ENCODE data around the gene LRRC59. TPM values are rescaled to one million over a fixed set of nuclear protein-coding genes. Genes with fewer than 3 reads are reported as not detected.
A peak's percentile ranks its signal among the peaks of the same experiment; 100 is the strongest.

The LRRC59 gene
- total and polyA plus RNA-seq, 2 of the 13 experiments (the other 11 are each of a cell fraction or from before 2014, with no cell fraction given), result 87.3 to 222 TPM

DNA sequence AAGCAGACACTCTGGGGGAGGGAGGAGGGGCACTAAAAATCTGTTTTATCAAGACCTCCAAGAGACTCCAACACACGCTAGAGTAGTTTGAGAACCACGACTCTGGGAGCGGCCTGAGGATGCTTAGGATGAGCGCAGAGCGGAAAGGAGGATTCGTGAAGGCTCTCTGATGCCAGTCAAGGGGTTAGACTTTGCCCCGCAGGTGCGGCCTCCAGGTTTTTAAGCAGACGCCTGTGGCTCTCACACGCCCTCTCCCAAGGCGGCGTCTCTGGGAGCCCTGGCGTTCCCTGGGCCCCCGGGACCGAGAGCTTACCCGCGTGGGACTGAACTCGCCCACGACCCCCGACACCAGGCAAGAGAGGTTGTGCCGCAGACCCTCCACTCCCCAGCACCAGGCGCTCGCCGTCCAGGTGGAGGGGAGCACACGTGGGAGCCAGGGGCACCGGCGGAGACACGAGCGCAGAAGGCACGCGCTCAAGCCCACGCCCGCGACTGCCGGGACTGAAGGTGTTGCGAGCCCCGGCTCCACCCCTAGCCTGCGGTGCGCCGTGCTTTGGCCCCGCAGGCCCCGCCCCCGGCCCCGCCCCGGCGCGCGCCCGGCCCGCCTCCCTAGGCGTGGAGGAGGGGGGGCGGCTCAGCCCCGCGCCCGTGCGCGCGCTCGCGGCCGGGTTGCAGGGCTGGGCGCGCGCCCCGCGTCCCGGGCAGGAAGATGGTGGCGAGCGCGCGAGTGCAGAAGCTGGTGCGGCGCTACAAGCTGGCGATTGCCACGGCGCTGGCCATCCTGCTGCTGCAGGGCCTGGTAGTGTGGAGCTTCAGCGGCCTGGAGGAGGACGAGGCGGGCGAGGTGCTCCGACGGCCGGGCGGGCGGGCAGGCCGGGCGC lies 51.7 kb downstream of the LRRC59 start, which contains the start of gene XYLT2 (continued):
- TF ChIP-seq ZNF788 (CRISPR knock-in tag; IDR thresholded peaks at IDR 0.05; ENCODE audit: borderline replicate concordance) (0 out of 2 replicates have a peak, but pooled peaks have one; percentile 55), ZNF674 (CRISPR knock-in tag; IDR thresholded peaks at IDR 0.05; ENCODE audit: low read depth) (0 out of 2 replicates have a peak, but pooled peaks have one; percentile 65), SATB2 (CRISPR knock-in tag; IDR thresholded peaks at IDR 0.05) (no peak), FOXA1 (IDR thresholded peaks at IDR 0.05) (no peak), FOXA1 (CRISPR knock-in tag; IDR thresholded peaks at IDR 0.05) (no peak), ZNF337 (CRISPR knock-in tag; IDR thresholded peaks at IDR 0.05; ENCODE audit: borderline replicate concordance, low read depth) (no peak), GATAD2A (CRISPR knock-in tag; IDR thresholded peaks at IDR 0.05) (peak; percentile 48; the same call in 1 of the 2 replicates), ZNF101 (CRISPR knock-in tag; IDR thresholded peaks at IDR 0.05; ENCODE audit: borderline replicate concordance, low read depth) (no peak), ZNF556 (CRISPR knock-in tag; IDR thresholded peaks at IDR 0.05; ENCODE audit: borderline replicate concordance) (peak; percentile 19; the same call in 1 of the 2 replicates), HNRNPLL (IDR thresholded peaks at IDR 0.05; ENCODE audit: low read depth, low read length, poor library complexity, severe bottlenecking) (peak; percentile 29), U2AF1 (optimal IDR thresholded peaks at IDR 0.05; ENCODE audit: low read depth, low read length) (no peak), HNRNPK (IDR thresholded peaks at IDR 0.05; ENCODE audit: low read depth, low read length, poor library complexity, severe bottlenecking) (no peak), ATF1 (CRISPR knock-in tag; IDR thresholded peaks at IDR 0.05) (no peak), CCAR2 (optimal IDR thresholded peaks at IDR 0.05; ENCODE audit: low read depth, low read length) (no peak), ZNF709 (CRISPR knock-in tag; IDR thresholded peaks at IDR 0.05) (peak; percentile 35; the same call in 1 of the 2 replicates), ZFP1 (CRISPR knock-in tag; IDR thresholded peaks at IDR 0.05) (no peak)
- TF ChIP-seq, protein P1, sequence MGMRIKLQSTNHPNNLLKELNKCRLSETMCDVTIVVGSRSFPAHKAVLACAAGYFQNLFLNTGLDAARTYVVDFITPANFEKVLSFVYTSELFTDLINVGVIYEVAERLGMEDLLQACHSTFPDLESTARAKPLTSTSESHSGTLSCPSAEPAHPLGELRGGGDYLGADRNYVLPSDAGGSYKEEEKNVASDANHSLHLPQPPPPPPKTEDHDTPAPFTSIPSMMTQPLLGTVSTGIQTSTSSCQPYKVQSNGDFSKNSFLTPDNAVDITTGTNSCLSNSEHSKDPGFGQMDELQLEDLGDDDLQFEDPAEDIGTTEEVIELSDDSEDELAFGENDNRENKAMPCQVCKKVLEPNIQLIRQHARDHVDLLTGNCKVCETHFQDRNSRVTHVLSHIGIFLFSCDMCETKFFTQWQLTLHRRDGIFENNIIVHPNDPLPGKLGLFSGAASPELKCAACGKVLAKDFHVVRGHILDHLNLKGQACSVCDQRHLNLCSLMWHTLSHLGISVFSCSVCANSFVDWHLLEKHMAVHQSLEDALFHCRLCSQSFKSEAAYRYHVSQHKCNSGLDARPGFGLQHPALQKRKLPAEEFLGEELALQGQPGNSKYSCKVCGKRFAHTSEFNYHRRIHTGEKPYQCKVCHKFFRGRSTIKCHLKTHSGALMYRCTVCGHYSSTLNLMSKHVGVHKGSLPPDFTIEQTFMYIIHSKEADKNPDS (CRISPR knock-in tag; IDR thresholded peaks at IDR 0.05), result peak; percentile 21; the same call in 1 of the 2 replicates
- TF ChIP-seq, protein P2, sequence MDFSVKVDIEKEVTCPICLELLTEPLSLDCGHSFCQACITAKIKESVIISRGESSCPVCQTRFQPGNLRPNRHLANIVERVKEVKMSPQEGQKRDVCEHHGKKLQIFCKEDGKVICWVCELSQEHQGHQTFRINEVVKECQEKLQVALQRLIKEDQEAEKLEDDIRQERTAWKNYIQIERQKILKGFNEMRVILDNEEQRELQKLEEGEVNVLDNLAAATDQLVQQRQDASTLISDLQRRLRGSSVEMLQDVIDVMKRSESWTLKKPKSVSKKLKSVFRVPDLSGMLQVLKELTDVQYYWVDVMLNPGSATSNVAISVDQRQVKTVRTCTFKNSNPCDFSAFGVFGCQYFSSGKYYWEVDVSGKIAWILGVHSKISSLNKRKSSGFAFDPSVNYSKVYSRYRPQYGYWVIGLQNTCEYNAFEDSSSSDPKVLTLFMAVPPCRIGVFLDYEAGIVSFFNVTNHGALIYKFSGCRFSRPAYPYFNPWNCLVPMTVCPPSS (IDR thresholded peaks at IDR 0.05), result no peak
- TF ChIP-seq, protein P3, sequence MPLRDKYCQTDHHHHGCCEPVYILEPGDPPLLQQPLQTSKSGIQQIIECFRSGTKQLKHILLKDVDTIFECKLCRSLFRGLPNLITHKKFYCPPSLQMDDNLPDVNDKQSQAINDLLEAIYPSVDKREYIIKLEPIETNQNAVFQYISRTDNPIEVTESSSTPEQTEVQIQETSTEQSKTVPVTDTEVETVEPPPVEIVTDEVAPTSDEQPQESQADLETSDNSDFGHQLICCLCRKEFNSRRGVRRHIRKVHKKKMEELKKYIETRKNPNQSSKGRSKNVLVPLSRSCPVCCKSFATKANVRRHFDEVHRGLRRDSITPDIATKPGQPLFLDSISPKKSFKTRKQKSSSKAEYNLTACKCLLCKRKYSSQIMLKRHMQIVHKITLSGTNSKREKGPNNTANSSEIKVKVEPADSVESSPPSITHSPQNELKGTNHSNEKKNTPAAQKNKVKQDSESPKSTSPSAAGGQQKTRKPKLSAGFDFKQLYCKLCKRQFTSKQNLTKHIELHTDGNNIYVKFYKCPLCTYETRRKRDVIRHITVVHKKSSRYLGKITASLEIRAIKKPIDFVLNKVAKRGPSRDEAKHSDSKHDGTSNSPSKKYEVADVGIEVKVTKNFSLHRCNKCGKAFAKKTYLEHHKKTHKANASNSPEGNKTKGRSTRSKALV (CRISPR knock-in tag; IDR thresholded peaks at IDR 0.05), result peak; percentile 88; the same call in 1 of the 2 replicates
- TF ChIP-seq, protein P4, sequence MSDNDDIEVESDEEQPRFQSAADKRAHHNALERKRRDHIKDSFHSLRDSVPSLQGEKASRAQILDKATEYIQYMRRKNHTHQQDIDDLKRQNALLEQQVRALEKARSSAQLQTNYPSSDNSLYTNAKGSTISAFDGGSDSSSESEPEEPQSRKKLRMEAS (IDR thresholded peaks at IDR 0.05), result peak; percentile 78

Data from HepG2 (cell line).